H1 (cell line): ENCODE data around the gene TDRD12. TPM values are rescaled to one million over a fixed set of nuclear protein-coding genes. Genes with fewer than 3 reads are reported as not detected.

Source experiments
- CTCF ChIA-PET: fragments of 300-600 bp; sonication (Branson Sonifier 250); formaldehyde crosslinking; loops from one replicate; lab custom pipeline; 2021; ENCODE audit not compliant: partially characterized antibody; lab: Charles Lee
- POLR2A ChIA-PET: fragments of 300-600 bp; sonication (Branson Sonifier 250); formaldehyde crosslinking; loops from one replicate; lab custom pipeline; 2021; ENCODE audit warnings: inconsistent platforms; ENCODE audit not compliant: partially characterized antibody; lab: Charles Lee
- DNase-seq, 2 experiments: peaks; one replicate each; pipeline versions ENCODE4 v3.0.0 to v3.0.0-alpha.2; 2010 to 2022; ENCODE audit warnings: low spot score in 2 of 2, low read depth in 1 of 2, mixed read lengths in 1 of 2
- FAIRE-seq: peaks from 2 replicates; lab custom pipeline; 2011; peaks lifted over from hg19 to GRCh38; lab: Jason Lieb, UNC
- H2AFZ ChIP-seq: 2 replicates; pipeline ENCODE4 v1.8.1; 2012; ENCODE audit warnings: low read length, inconsistent platforms
- H2AK5ac ChIP-seq: 2 replicates; pipeline ENCODE4 v1.6.1; 2013; ENCODE audit warnings: low read depth, low read length
- H2BK120ac ChIP-seq: replicated peaks from 2 replicates; pipeline ENCODE3; 2013; ENCODE audit warnings: low read depth, low read length, inconsistent platforms
- H2BK12ac ChIP-seq: 2 replicates; pipeline ENCODE4 v1.6.1; 2013; ENCODE audit warnings: low read depth, low read length
- H2BK15ac ChIP-seq: 2 replicates; pipeline ENCODE4 v1.6.1; 2013; ENCODE audit warnings: low read length
- H2BK20ac ChIP-seq: 2 replicates; pipeline ENCODE4 v1.6.1; 2013; ENCODE audit warnings: low read length
- H2BK5ac ChIP-seq: 2 replicates; pipeline ENCODE4 v1.6.1; 2013; ENCODE audit warnings: low read depth, low read length
- H3K14ac ChIP-seq: 2 replicates; pipeline ENCODE4 v1.6.1; 2013; ENCODE audit warnings: inconsistent platforms; ENCODE audit not compliant: insufficient read length
- H3K18ac ChIP-seq: 2 replicates; pipeline ENCODE4 v1.6.1; 2013; ENCODE audit warnings: low read length; ENCODE audit errors: extremely low read depth
- H3K23ac ChIP-seq: 2 replicates; pipeline ENCODE4 v1.6.1; 2013; ENCODE audit warnings: inconsistent platforms; ENCODE audit not compliant: insufficient read length
- H3K23me2 ChIP-seq: 2 replicates; pipeline ENCODE4 v1.6.1; 2013; ENCODE audit warnings: low read depth, low read length
- H3K27ac ChIP-seq: 2 replicates; pipeline ENCODE4 v1.6.1; 2011; ENCODE audit warnings: low read depth, low read length, inconsistent platforms
- H3K27me3 ChIP-seq, 4 experiments: replicated peaks in 1 of 4; 1 replicate in 1 of 4; 2 replicates in 3 of 4; pipeline versions ENCODE4 v1.6.1 to v1.8.1; 2011 to 2013; ENCODE audit warnings: low read length in 3 of 4, mild to moderate bottlenecking in 3 of 4, inconsistent platforms in 2 of 4, mixed read lengths in 2 of 4, moderate library complexity in 1 of 4; ENCODE audit not compliant: control insufficient read depth in 3 of 4, insufficient read depth in 3 of 4; ENCODE audit errors: extremely low read depth in 1 of 4
- H3K36me3 ChIP-seq, 4 experiments: 2 replicates each; pipeline versions ENCODE4 v1.6.1 to v1.8.1; 2011 to 2013; ENCODE audit warnings: mild to moderate bottlenecking in 4 of 4, low read length in 3 of 4, moderate library complexity in 2 of 4, control low read depth in 1 of 4, inconsistent platforms in 1 of 4; ENCODE audit not compliant: insufficient read depth in 4 of 4, control insufficient read depth in 2 of 4
- H3K4ac ChIP-seq: replicated peaks from 2 replicates; pipeline ENCODE3; 2013; ENCODE audit warnings: low read length, low read depth, mixed read lengths, inconsistent platforms; ENCODE audit not compliant: insufficient read length
- H3K4me1 ChIP-seq, 4 experiments: replicated peaks in 1 of 4; 1 replicate in 1 of 4; 2 replicates in 3 of 4; pipeline versions ENCODE4 v1.6.1 to v1.8.1; 2011 to 2013; ENCODE audit warnings: low read length in 3 of 4, inconsistent platforms in 2 of 4, mixed read lengths in 1 of 4; ENCODE audit not compliant: insufficient read depth in 4 of 4, control insufficient read depth in 3 of 4
- H3K4me2 ChIP-seq, 2 experiments: 2 replicates each; pipeline versions ENCODE4 v1.6.1 to v1.8.1; 2011 to 2013; ENCODE audit warnings: low read depth in 2 of 2, low read length in 2 of 2, control low read depth in 1 of 2, inconsistent platforms in 1 of 2, mild to moderate bottlenecking in 1 of 2; ENCODE audit not compliant: insufficient read depth in 1 of 2
- H3K4me3 ChIP-seq, 4 experiments: fragments of 200-600, 300-600 bp in 1 of 4; sonication (generic), shearing (Covaris generic), sonication (Bioruptor Twin) in 1 of 4; 2 replicates each; pipeline versions ENCODE4 v1.5.1 to v1.8.1; 2011 to 2016; ENCODE audit warnings: low read length in 4 of 4, low read depth in 3 of 4, control low read depth in 2 of 4, inconsistent platforms in 2 of 4, mild to moderate bottlenecking in 2 of 4, mixed read lengths in 1 of 4, moderate library complexity in 1 of 4; ENCODE audit not compliant: insufficient read depth in 2 of 4; ENCODE audit errors: extremely low read depth in 1 of 4
- H3K56ac ChIP-seq: replicated peaks from 2 replicates; pipeline ENCODE3; 2013; ENCODE audit warnings: low read depth, mild to moderate bottlenecking, mixed read lengths, low read length, inconsistent platforms; ENCODE audit not compliant: insufficient read length
- H3K79me1 ChIP-seq: 2 replicates; pipeline ENCODE4 v1.6.1; 2013; ENCODE audit warnings: low read depth, low read length, control low read depth
- H3K79me2 ChIP-seq, 2 experiments: 2 replicates each; pipeline versions ENCODE4 v1.6.1 to v1.8.1; 2012 to 2013; ENCODE audit warnings: low read length in 2 of 2, mild to moderate bottlenecking in 2 of 2, inconsistent platforms in 1 of 2; ENCODE audit not compliant: insufficient read depth in 2 of 2, control insufficient read depth in 1 of 2
- H3K9ac ChIP-seq, 4 experiments: replicated peaks in 1 of 4; 1 replicate in 1 of 4; 2 replicates in 3 of 4; pipeline versions ENCODE4 v1.6.1 to v1.8.1; 2011 to 2013; ENCODE audit warnings: low read depth in 3 of 4, low read length in 3 of 4, control low read depth in 2 of 4, mild to moderate bottlenecking in 2 of 4, moderate library complexity in 2 of 4, inconsistent platforms in 1 of 4; ENCODE audit errors: extremely low read depth in 1 of 4
- H3K9me3 ChIP-seq, 2 experiments: 2 replicates each; pipeline versions ENCODE4 v1.6.1 to v1.8.1; 2012 to 2013; ENCODE audit warnings: mild to moderate bottlenecking in 2 of 2, moderate library complexity in 2 of 2, control low read depth in 1 of 2, inconsistent platforms in 1 of 2, low read depth in 1 of 2, low read length in 1 of 2, mixed read lengths in 1 of 2; ENCODE audit not compliant: insufficient read depth in 2 of 2
- H4K20me1 ChIP-seq, 2 experiments: replicated peaks in 1 of 2; 2 replicates each; pipeline versions ENCODE3 to v1.8.1; 2011 to 2013; ENCODE audit warnings: inconsistent platforms in 2 of 2, low read length in 2 of 2, mild to moderate bottlenecking in 1 of 2; ENCODE audit not compliant: insufficient read depth in 2 of 2, control insufficient read depth in 1 of 2
- H4K5ac ChIP-seq: 2 replicates; pipeline ENCODE4 v1.6.1; 2013; ENCODE audit warnings: low read length, low read depth, mixed read lengths, inconsistent platforms; ENCODE audit not compliant: insufficient read length
- H4K8ac ChIP-seq: 2 replicates; pipeline ENCODE4 v1.8.0; 2013; ENCODE audit warnings: mild to moderate bottlenecking, moderate library complexity, low read length, inconsistent platforms; ENCODE audit not compliant: insufficient read depth; ENCODE audit errors: extremely low read depth
- H4K91ac ChIP-seq: replicated peaks from 2 replicates; pipeline ENCODE3; 2013; ENCODE audit warnings: low read length, mixed read lengths, inconsistent platforms; ENCODE audit not compliant: insufficient read length
- CBX5 ChIP-seq: fragments of 300-800, 300-1000 bp; sonication (generic); IDR thresholded peaks from 2 replicates; pipeline ENCODE4 v1.7.1; 2016; ENCODE audit warnings: antibody characterized with exemption, low read length, low read depth
- CEBPB ChIP-seq: IDR thresholded peaks from 2 replicates; pipeline ENCODE4 v1.6.1; 2012; ENCODE audit warnings: low read depth, low read length
- CTBP2 ChIP-seq: IDR thresholded peaks from 2 replicates; pipeline ENCODE4 v1.7.0; 2011; ENCODE audit warnings: borderline replicate concordance, mild to moderate bottlenecking, moderate library complexity, mixed read lengths, low read length; ENCODE audit not compliant: insufficient read depth, insufficient read length
- RAD21 ChIP-seq, 2 experiments: IDR thresholded peaks in 1 of 2; conservative IDR thresholded peaks in 1 of 2; 2 replicates each; pipeline ENCODE4 v1.6.1; 2011; ENCODE audit warnings: low read depth in 2 of 2, low read length in 2 of 2, improper control_type of control experiment in 1 of 2, inconsistent platforms in 1 of 2, mild to moderate bottlenecking in 1 of 2, moderate library complexity in 1 of 2
- RBBP5 ChIP-seq: IDR thresholded peaks from 2 replicates; pipeline ENCODE4 v1.7.1; 2012; ENCODE audit warnings: low read depth, mild to moderate bottlenecking, inconsistent platforms, low read length, moderate library complexity, borderline replicate concordance
- SIRT6 ChIP-seq: IDR thresholded peaks from one replicate; pipeline ENCODE4 v1.7.1; 2012; ENCODE audit warnings: low read length, inconsistent platforms
- SP1 ChIP-seq: IDR thresholded peaks from 2 replicates; pipeline ENCODE4 v1.6.1; 2011; ENCODE audit warnings: low read depth, low read length
- TBP ChIP-seq: IDR thresholded peaks from 2 replicates; pipeline ENCODE4 v1.6.1; 2011; ENCODE audit warnings: low read depth, low read length, improper control_type of control experiment
- TEAD4 ChIP-seq: IDR thresholded peaks from 2 replicates; pipeline ENCODE4 v1.6.1; 2012; ENCODE audit warnings: low read depth, low read length, inconsistent platforms, mixed read lengths
- ZNF274 ChIP-seq: IDR thresholded peaks from 2 replicates; pipeline ENCODE4 v1.7.0; 2012; ENCODE audit warnings: low read length, borderline replicate concordance; ENCODE audit errors: extremely low read depth
- WGBS, 2 experiments: shearing (Covaris generic) in 1 of 2; methylation state at CpG; one replicate each; pipeline versions ENCODE4 v1.1.6 to v1.1.7; 2013 to 2015; ENCODE audit warnings: low lambda C conversion rate in 2 of 2, mixed read lengths in 2 of 2, inconsistent platforms in 1 of 2, low coverage in 1 of 2, missing lambda C conversion rate in 1 of 2; ENCODE audit not compliant: insufficient replicate concordance in 2 of 2, insufficient coverage in 1 of 2, insufficient read length in 1 of 2; ENCODE audit errors: extremely low coverage in 1 of 2, missing lambda C conversion rate in 1 of 2; 5-methylcytosine and 5-hydroxymethylcytosine counted together
- polyA plus RNA-seq, 7 experiments: library from polyadenylated mRNA; depleted of rRNA in 3 of 7; stranded (reverse) in 5 of 7; unstranded in 2 of 7; fragments of >200 nt in 5 of 7; fragments of 200-250 nt in 2 of 7; gene quantifications; 1 replicate in 5 of 7; 2 replicates in 1 of 7; 4 replicates in 1 of 7; pipeline versions ENCODE4 v1.2.1 to v1.2.3, GENCODE V29; 2011 to 2013; ENCODE audit warnings: missing spikeins in 2 of 7, mixed read lengths in 2 of 7
- total RNA-seq: library from RNA; stranded (reverse); fragmentation: NEBNext Ultra II Directional; extraction: Animal tissue kit (Norgen Biotek cat#: 25700); gene quantifications from 2 replicates; pipeline ENCODE4 v1.2.1, GENCODE V29; 2021
- TF ChIP-seq, protein P1 (sequence below): IDR thresholded peaks from 2 replicates; pipeline ENCODE4 v1.6.1; 2012; ENCODE audit warnings: low read length, inconsistent platforms

TDRD12 gene
- total and polyA plus RNA-seq, 2 of the 8 experiments (the other 6 are each of a cell fraction or from before 2014, with no cell fraction given), result 0.39 to 0.88 TPM

DNA sequence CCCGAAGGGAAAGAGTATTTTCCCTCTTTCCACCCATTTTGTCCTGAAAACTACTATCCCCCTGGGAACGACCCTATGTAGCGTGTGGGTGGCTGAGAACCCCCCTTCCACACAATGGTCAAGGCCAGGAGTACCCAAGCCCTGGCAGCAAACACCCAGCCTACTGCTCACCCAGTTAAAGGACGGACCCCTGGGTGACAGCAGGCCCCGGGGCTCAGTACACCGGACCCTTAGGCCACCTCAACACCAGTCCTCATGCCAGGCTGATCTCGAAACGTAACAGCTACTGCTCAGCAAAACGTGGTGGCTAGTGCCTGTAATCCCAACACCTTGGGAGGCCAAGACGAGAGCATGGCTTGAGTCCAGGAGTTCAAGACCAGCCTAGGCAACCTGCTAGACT, 46.0 kb upstream of the TDRD12 start:
- H2BK12ac ChIP-seq, result no peak overlapping the region
- no peak overlapping the region for H3K14ac ChIP-seq
- H3K27me3 ChIP-seq, result peaks cover 20 to 30% (median 26%) of the 10 kb centered on the region in 4 experiments
- H3K36me3 ChIP-seq, result peaks cover 0 to 6% (median 0%) of the 10 kb centered on the region in 4 experiments; a peak in 1 of 8 replicates
- peaks cover 3 to 56% of the 10 kb centered on the region in 2 experiments; a peak in 3 of 4 replicates for H3K79me2 ChIP-seq
- no peak overlapping the region for H2AFZ ChIP-seq
- FAIRE-seq, result no peak
- no peaks in the 10 kb centered on the region; a peak in 1 of 4 replicates for H3K9me3 ChIP-seq
- H3K4me3 ChIP-seq, result peak overlapping the region in 2 of 4 experiments; percentile 88 to 91; a peak in 2 of 8 replicates
- H3K4ac ChIP-seq, result no peak overlapping the region
- H3K18ac ChIP-seq, result no peak overlapping the region
- no peak overlapping the region for H2BK120ac ChIP-seq
- no peak overlapping the region for H3K56ac ChIP-seq
- no peak overlapping the region for H4K8ac ChIP-seq
- no peak overlapping the region for H3K9ac ChIP-seq
- no peak overlapping the region for H2BK5ac ChIP-seq
- H3K4me2 ChIP-seq, result peak overlapping the region; percentile 7 to 91; a peak in 3 of 4 replicates
- H3K4me1 ChIP-seq, result peaks cover 8 to 16% (median 11%) of the 10 kb centered on the region in 4 experiments; a peak in 6 of 7 replicates
- peaks cover 10 to 21% of the 10 kb centered on the region in 2 experiments for H4K20me1 ChIP-seq
- peaks cover 20% of the 10 kb centered on the region for H3K79me1 ChIP-seq
- H3K27ac ChIP-seq, result no peak overlapping the region
- no peak overlapping the region for H3K23ac ChIP-seq
- no peak overlapping the region for H2BK15ac ChIP-seq
- no peak overlapping the region for H2BK20ac ChIP-seq
- no peak for DNase-seq
- H2AK5ac ChIP-seq, result no peak overlapping the region
- ChIA-PET CTCF (interaction anchor here (0.6 to 0.8 kb wide), 4 partner anchors 22 to 1451 kb away, joined by 3 read pairs; no protein-coding TSS in a partner anchor), POLR2A (interaction anchor here (0.6 to 1.0 kb wide), 4 partner anchors 21 to 1545 kb away, joined by 3 to 4 read pairs (median 4); no protein-coding TSS in a partner anchor)
- 87% methylated on average over 10 of the region's 10 CpGs; no CpG with 5 or more reads in 1 of the 2 experiments for WGBS, 2 experiments
- no peak overlapping the region for H4K91ac ChIP-seq
- H4K5ac ChIP-seq, result no peak overlapping the region
- H3K23me2 ChIP-seq, result peaks cover 14% of the 10 kb centered on the region; the same call in 1 of the 2 replicates
- TF ChIP-seq CTBP2 (no peak), RBBP5 (no peak), CBX5 (no peak), SIRT6 (no peak), RAD21 (IDR thresholded peaks at IDR 0.05 in 1 of 2, conservative IDR thresholded peaks at IDR 0.05 in 1 of 2; ENCODE audit: low read depth in 2 of 2, low read length in 2 of 2) (no peak), TEAD4 (no peak), SP1 (no peak), CEBPB (no peak), TBP (no peak), ZNF274 (no peak)
- TF ChIP-seq, protein P1, sequence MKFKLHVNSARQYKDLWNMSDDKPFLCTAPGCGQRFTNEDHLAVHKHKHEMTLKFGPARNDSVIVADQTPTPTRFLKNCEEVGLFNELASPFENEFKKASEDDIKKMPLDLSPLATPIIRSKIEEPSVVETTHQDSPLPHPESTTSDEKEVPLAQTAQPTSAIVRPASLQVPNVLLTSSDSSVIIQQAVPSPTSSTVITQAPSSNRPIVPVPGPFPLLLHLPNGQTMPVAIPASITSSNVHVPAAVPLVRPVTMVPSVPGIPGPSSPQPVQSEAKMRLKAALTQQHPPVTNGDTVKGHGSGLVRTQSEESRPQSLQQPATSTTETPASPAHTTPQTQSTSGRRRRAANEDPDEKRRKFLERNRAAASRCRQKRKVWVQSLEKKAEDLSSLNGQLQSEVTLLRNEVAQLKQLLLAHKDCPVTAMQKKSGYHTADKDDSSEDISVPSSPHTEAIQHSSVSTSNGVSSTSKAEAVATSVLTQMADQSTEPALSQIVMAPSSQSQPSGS, result no peak
